Stomach (tissue), 9 donors: ENCODE data around the gene DENND2A. TPM values are rescaled to one million over a fixed set of nuclear protein-coding genes. Genes with fewer than 3 reads are reported as not detected.

Source experiments
- DNase-seq, 2 donors: peaks; one replicate each; pipeline versions ENCODE4 v3.0.0 to v3.0.0-alpha.2; 2013 to 2019
- H3K27ac ChIP-seq, 5 donors: fragments of 200-600 bp in 4 of 5; sonication (generic) in 4 of 5; one replicate each; pipeline ENCODE4 v1.5.1; 2013 to 2019; ENCODE audit warnings: mild to moderate bottlenecking in 1 of 5, moderate library complexity in 1 of 5
- H3K27me3 ChIP-seq, 3 donors: fragments of 200-600 bp; sonication (generic); one replicate each; pipeline ENCODE4 v1.5.1; 2017 to 2019; ENCODE audit warnings: mixed run types in 1 of 3
- H3K36me3 ChIP-seq, 4 donors: fragments of 200-600 bp; sonication (generic); 1 replicate in 3 of 4; 2 replicates in 1 of 4; pipeline ENCODE4 v1.5.1; 2016 to 2019
- H3K4me1 ChIP-seq, 4 donors: fragments of 200-600 bp; sonication (generic); one replicate each; pipeline ENCODE4 v1.5.1; 2016 to 2019
- H3K4me3 ChIP-seq, 4 donors: fragments of 200-600 bp; sonication (generic) in 3 of 4; one replicate each; pipeline ENCODE4 v1.5.1; 2016 to 2019; ENCODE audit warnings: mild to moderate bottlenecking in 1 of 4
- H3K9me3 ChIP-seq, 4 donors: fragments of 200-600 bp; sonication (generic); one replicate each; pipeline ENCODE4 v1.5.1; 2016 to 2019
- EP300 ChIP-seq: sonication (generic); formaldehyde crosslinking; IDR thresholded peaks from one replicate; pipeline ENCODE4 v1.6.1; 2017; ENCODE audit warnings: antibody characterized with exemption
- POLR2A ChIP-seq, 4 donors: fragments of 450-650 bp; IDR thresholded peaks; one replicate each; pipeline ENCODE4 v1.6.1; 2016; ENCODE audit warnings: antibody characterized with exemption in 4 of 4, control low read depth in 2 of 4, mild to moderate bottlenecking in 1 of 4, moderate library complexity in 1 of 4
- POLR2AphosphoS5 ChIP-seq, 3 donors: sonication (generic); formaldehyde crosslinking; IDR thresholded peaks; one replicate each; pipeline ENCODE4 v1.6.1; 2016; ENCODE audit warnings: antibody characterized with exemption in 3 of 3
- WGBS, 5 donors: extraction: QIAGEN DNeasy Blood & Tissue Kit in 3 of 5; methylation state at CpG; one replicate each; pipeline versions ENCODE4 v1.1.5 to v1.1.7; 2013 to 2018; 5-methylcytosine and 5-hydroxymethylcytosine counted together
- intact Hi-C: fragments of 100-400 bp; cut with DNase I; formaldehyde crosslinking; loops from one replicate; pipeline ENCODE4 v1.15.1; 2023; ENCODE audit warnings: low total_unique reads
- polyA plus RNA-seq, 3 donors: library from polyadenylated mRNA; stranded (reverse); fragments of 200-250 nt; gene quantifications; one replicate each; pipeline ENCODE4 v1.2.3, GENCODE V29; 2013
- total RNA-seq, 5 donors: library from RNA; depleted of rRNA; stranded (reverse); fragments of >200 nt; gene quantifications; one replicate each; pipeline versions ENCODE4 v1.1.0 to v1.2.3, GENCODE V29; 2014 to 2016
- TF ChIP-seq, protein P1 (sequence below), 7 experiments: fragments of 450-650 bp in 4 of 7; fragments of 200-600 bp in 3 of 7; sonication (generic) in 3 of 7; IDR thresholded peaks; one replicate each; pipeline ENCODE4 v1.5.1; 2016 to 2019; ENCODE audit warnings: antibody characterized with exemption in 7 of 7, control low read depth in 2 of 7, mild to moderate bottlenecking in 1 of 7
- donor health status: healthy with polysubstance abuse.
- donor health status: Bipolar disorder and iron deficiency.
- donor health status: healthy.

The DENND2A gene
- total and polyA plus RNA-seq, 8 donors: 1.8 to 17.8 (median 6.5) TPM

GRCh38 chr7:140604076-140604475, 36.5 kb downstream of the DENND2A start:
- H3K27ac ChIP-seq: peak overlapping the region in 1 of 5 donors; percentile 40
- TF ChIP-seq POLR2A (IDR thresholded peaks at IDR 0.05) (no peak), EP300 (no peak), POLR2AphosphoS5 (IDR thresholded peaks at IDR 0.05) (no peak)
- TF ChIP-seq, protein P1, sequence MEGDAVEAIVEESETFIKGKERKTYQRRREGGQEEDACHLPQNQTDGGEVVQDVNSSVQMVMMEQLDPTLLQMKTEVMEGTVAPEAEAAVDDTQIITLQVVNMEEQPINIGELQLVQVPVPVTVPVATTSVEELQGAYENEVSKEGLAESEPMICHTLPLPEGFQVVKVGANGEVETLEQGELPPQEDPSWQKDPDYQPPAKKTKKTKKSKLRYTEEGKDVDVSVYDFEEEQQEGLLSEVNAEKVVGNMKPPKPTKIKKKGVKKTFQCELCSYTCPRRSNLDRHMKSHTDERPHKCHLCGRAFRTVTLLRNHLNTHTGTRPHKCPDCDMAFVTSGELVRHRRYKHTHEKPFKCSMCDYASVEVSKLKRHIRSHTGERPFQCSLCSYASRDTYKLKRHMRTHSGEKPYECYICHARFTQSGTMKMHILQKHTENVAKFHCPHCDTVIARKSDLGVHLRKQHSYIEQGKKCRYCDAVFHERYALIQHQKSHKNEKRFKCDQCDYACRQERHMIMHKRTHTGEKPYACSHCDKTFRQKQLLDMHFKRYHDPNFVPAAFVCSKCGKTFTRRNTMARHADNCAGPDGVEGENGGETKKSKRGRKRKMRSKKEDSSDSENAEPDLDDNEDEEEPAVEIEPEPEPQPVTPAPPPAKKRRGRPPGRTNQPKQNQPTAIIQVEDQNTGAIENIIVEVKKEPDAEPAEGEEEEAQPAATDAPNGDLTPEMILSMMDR (IDR thresholded peaks at IDR 0.05): no peak
- no peaks in the 10 kb centered on the region for H3K27me3 ChIP-seq
- H3K36me3 ChIP-seq: peaks cover 0 to 6% (median 0%) of the 10 kb centered on the region in 4 donors
- no peaks in the 10 kb centered on the region for H3K9me3 ChIP-seq
- H3K4me1 ChIP-seq: peaks cover 0 to 12% (median 8%) of the 10 kb centered on the region in 4 donors
- WGBS, 5 donors: 79 to 90% (median 89%) methylated on average over 7 of the region's 7 CpGs
- no peak overlapping the region for H3K4me3 ChIP-seq
- DNase-seq: no peak
- intact Hi-C loops: no loop called here

GRCh38 chr7:140601566-140602174, 38.9 kb downstream of the DENND2A start:
- DNase-seq: no peak
- WGBS, 5 donors: 84 to 86% (median 85%) methylated on average over 19 to 21 of the region's 21 CpGs
- peaks cover 0 to 14% (median 1%) of the 10 kb centered on the region in 4 donors for H3K4me1 ChIP-seq
- TF ChIP-seq, protein P1 (IDR thresholded peaks at IDR 0.05): no peak
- TF ChIP-seq POLR2AphosphoS5 (IDR thresholded peaks at IDR 0.05): no peak
- TF ChIP-seq EP300: no peak
- no peak for TF ChIP-seq POLR2A (IDR thresholded peaks at IDR 0.05)
- no peaks in the 10 kb centered on the region for H3K27me3 ChIP-seq
- no peaks in the 10 kb centered on the region for H3K9me3 ChIP-seq
- no peak overlapping the region for H3K27ac ChIP-seq
- intact Hi-C loops: no loop called here
- H3K36me3 ChIP-seq: peaks cover 0 to 6% (median 0%) of the 10 kb centered on the region in 4 donors
- no peak overlapping the region for H3K4me3 ChIP-seq

DNA sequence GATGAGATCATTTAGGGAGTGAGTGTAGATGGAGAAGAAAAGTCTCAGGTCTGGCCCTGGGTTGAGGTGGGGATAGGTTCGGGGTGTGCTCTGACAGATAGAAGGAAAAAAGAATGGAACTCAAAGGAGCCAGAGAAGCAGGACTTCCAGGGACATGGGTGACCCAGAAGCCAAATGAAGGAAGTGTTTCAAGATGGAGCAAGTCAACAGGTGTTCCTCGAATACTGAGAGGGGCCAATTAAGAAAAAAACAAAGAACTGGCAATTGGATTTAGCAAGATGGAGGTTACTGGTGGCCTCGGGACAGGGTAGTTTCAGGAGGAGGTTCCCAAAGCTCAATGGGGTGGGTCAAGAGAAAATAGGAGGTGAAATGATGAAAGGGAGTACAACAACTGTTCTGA, 40.3 kb downstream of the DENND2A start:
- WGBS, 5 donors: 87 to 92% (median 88%) methylated on average over 3 of the region's 3 CpGs

DNA sequence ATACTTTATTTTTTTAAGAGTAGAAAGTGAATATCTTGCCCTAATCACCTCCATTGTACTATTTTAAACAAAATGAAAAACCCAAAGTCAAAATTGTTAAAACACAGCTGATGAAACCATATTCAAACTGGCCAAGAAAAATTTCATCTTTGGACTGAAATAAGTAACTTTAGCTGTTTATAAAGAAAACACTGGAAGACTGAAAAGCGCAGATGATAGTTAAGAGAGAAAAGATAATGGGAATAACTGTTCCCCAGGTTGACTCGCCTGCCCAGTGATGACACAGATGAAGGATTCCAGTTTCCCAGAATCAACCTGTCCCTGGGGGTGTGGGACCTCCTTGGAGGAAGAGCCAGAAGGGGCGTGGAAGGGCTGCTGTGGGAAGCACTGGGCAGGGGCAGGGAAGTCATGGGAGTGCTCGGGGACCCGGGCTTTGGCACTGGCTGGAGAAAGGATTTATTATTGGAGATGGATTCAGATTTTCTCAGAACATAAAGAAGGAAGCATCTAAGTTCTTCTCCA, 43.1 kb downstream of the DENND2A start:
- peak overlapping the region in 2 of 5 donors; percentile 30 to 48 for H3K27ac ChIP-seq
- no peaks in the 10 kb centered on the region for H3K27me3 ChIP-seq
- peaks cover 0 to 16% (median 2%) of the 10 kb centered on the region in 4 donors for H3K4me1 ChIP-seq
- no peak for TF ChIP-seq POLR2A (IDR thresholded peaks at IDR 0.05)
- TF ChIP-seq, protein P1 (IDR thresholded peaks at IDR 0.05): no peak
- TF ChIP-seq POLR2AphosphoS5 (IDR thresholded peaks at IDR 0.05): no peak
- no peak for TF ChIP-seq EP300
- WGBS, 5 donors: 69 to 81% (median 77%) methylated on average over 5 of the region's 5 CpGs
- intact Hi-C loops: no loop called here
- DNase-seq: no peak
- H3K36me3 ChIP-seq: peaks cover 0 to 6% (median 0%) of the 10 kb centered on the region in 4 donors
- H3K4me3 ChIP-seq: no peak overlapping the region
- H3K9me3 ChIP-seq: no peaks in the 10 kb centered on the region

More for the DNA sequence above, 40.3 kb downstream of the DENND2A start:
- Histone ChIP-seq H3K4me1 (peaks cover 0 to 13% (median 2%) of the 10 kb centered on the region in 4 donors), H3K27me3 (no peaks in the 10 kb centered on the region), H3K9me3 (no peaks in the 10 kb centered on the region), H3K36me3 (peaks cover 0 to 6% (median 0%) of the 10 kb centered on the region in 4 donors), H3K4me3 (no peak overlapping the region), H3K27ac (no peak overlapping the region)
- TF ChIP-seq, protein P1 (IDR thresholded peaks at IDR 0.05): no peak
- TF ChIP-seq POLR2AphosphoS5 (IDR thresholded peaks at IDR 0.05): no peak
- TF ChIP-seq EP300: no peak
- no peak for TF ChIP-seq POLR2A (IDR thresholded peaks at IDR 0.05)
- intact Hi-C loops: no loop called here
- DNase-seq: no peak
